Endodermal cell (in vitro differentiated cells): ENCODE data around the gene NR1I3. TPM values are rescaled to one million over a fixed set of nuclear protein-coding genes. Genes with fewer than 3 reads are reported as not detected.

Source experiments
- DNase-seq: peaks from one replicate; pipeline ENCODE4 v3.0.0-alpha.2; 2017
- H3K27ac ChIP-seq: 2 replicates; pipeline ENCODE4 v1.5.1; 2013; ENCODE audit warnings: mild to moderate bottlenecking, low read depth, low read length, moderate library complexity
- H3K27me3 ChIP-seq: 2 replicates; pipeline ENCODE4 v1.6.1; 2013; ENCODE audit warnings: mild to moderate bottlenecking, low read length, moderate library complexity; ENCODE audit not compliant: insufficient read depth, control insufficient read depth, poor library complexity, severe bottlenecking
- H3K36me3 ChIP-seq: 2 replicates; pipeline ENCODE4 v1.7.0; 2013; ENCODE audit warnings: mild to moderate bottlenecking, low read length, moderate library complexity; ENCODE audit not compliant: control insufficient read depth, insufficient read depth
- H3K4me1 ChIP-seq: one replicate; pipeline ENCODE4 v1.7.0; 2013; ENCODE audit warnings: low read length; ENCODE audit not compliant: control insufficient read depth, insufficient read depth
- H3K4me3 ChIP-seq: 2 replicates; pipeline ENCODE4 v1.5.1; 2013; ENCODE audit warnings: mild to moderate bottlenecking, low read length, moderate library complexity
- H3K9ac ChIP-seq: 2 replicates; pipeline ENCODE4 v1.6.1; 2013; ENCODE audit warnings: mild to moderate bottlenecking, low read length, moderate library complexity; ENCODE audit not compliant: poor library complexity, severe bottlenecking; ENCODE audit errors: extremely low read depth
- H3K9me3 ChIP-seq: 2 replicates; pipeline ENCODE4 v1.6.1; 2013; ENCODE audit warnings: mild to moderate bottlenecking, low read length, moderate library complexity; ENCODE audit not compliant: control insufficient read depth
- H3K27ac Mint-ChIP-seq: 2 replicates; pipeline ENCODE4 v1.8.0; 2020; ENCODE audit warnings: mixed read lengths
- H3K27me3 Mint-ChIP-seq: 2 replicates; pipeline ENCODE4 v1.8.0; 2021; ENCODE audit warnings: mild to moderate bottlenecking, mixed read lengths; ENCODE audit not compliant: insufficient read depth
- H3K36me3 Mint-ChIP-seq: 2 replicates; pipeline ENCODE4 v1.8.0; 2020; ENCODE audit warnings: low read depth, mixed read lengths
- H3K4me1 Mint-ChIP-seq: 2 replicates; pipeline ENCODE4 v1.8.0; 2020; ENCODE audit warnings: mixed read lengths
- H3K4me3 Mint-ChIP-seq: 2 replicates; pipeline ENCODE4 v1.8.0; 2020; ENCODE audit warnings: mild to moderate bottlenecking, moderate library complexity, mixed read lengths
- H3K9me3 Mint-ChIP-seq: 2 replicates; pipeline ENCODE4 v1.8.0; 2020; ENCODE audit warnings: mild to moderate bottlenecking, mixed read lengths
- WGBS, 2 experiments: methylation state at CpG; one replicate each; pipeline versions ENCODE4 v1.1.5 to v1.1.7; 2013; ENCODE audit warnings: missing lambda C conversion rate in 2 of 2, mixed read lengths in 1 of 2; ENCODE audit not compliant: insufficient coverage in 1 of 2, insufficient read length in 1 of 2; 5-methylcytosine and 5-hydroxymethylcytosine counted together
- total RNA-seq, 2 donors: library from RNA; stranded (reverse); fragmentation: NEBNext Ultra II Directional in 1 of 2; extraction: Animal tissue kit (Norgen Biotek cat#: 25700) in 1 of 2; gene quantifications; 2 replicates in 1 of 2; 3 replicates in 1 of 2; pipeline ENCODE4 v1.2.1, GENCODE V29; 2021
- TF ChIP-seq, protein P1 (sequence below): fragments of 200-600 bp; sonication (generic); conservative IDR thresholded peaks from 2 replicates; pipeline ENCODE4 v1.5.0; 2021; ENCODE audit warnings: antibody characterized with exemption, mild to moderate bottlenecking

Gene NR1I3
- total RNA-seq, 2 donors from 2014 or later: not detected

DNA sequence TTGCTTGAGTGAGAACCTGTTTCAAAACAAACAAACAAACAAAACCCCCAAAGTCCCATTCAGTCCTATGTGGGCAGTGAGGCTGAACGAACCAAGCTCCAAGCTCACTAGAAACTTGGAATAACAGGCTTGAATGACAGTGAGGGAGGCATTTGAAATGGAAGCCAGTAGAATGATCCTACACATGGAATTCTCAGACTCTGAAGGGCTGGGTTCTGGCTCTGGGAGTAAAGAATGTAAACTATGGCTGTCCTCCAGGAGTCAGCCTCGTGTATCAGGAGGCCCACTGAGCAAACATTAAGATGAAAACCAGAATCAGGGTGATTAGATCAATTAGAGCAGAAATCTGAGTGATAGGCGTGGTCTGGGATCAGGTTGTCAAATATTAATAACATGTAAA, 35.4 kb upstream of the NR1I3 start:
- Histone ChIP-seq H3K27me3 (no peaks in the 10 kb centered on the region), H3K27ac (no peak overlapping the region), H3K9ac (no peak overlapping the region), H3K9me3 (no peaks in the 10 kb centered on the region), H3K4me1 (peaks cover 2% of the 10 kb centered on the region), H3K4me3 (no peak overlapping the region), H3K36me3 (no peaks in the 10 kb centered on the region)
- Mint-ChIP-seq H3K9me3 (no peaks in the 10 kb centered on the region), H3K4me1 (peaks cover 7% of the 10 kb centered on the region), H3K27ac (no peak overlapping the region), H3K4me3 (no peak overlapping the region), H3K36me3 (no peaks in the 10 kb centered on the region), H3K27me3 (peaks cover 19% of the 10 kb centered on the region)
- TF ChIP-seq, protein P1, sequence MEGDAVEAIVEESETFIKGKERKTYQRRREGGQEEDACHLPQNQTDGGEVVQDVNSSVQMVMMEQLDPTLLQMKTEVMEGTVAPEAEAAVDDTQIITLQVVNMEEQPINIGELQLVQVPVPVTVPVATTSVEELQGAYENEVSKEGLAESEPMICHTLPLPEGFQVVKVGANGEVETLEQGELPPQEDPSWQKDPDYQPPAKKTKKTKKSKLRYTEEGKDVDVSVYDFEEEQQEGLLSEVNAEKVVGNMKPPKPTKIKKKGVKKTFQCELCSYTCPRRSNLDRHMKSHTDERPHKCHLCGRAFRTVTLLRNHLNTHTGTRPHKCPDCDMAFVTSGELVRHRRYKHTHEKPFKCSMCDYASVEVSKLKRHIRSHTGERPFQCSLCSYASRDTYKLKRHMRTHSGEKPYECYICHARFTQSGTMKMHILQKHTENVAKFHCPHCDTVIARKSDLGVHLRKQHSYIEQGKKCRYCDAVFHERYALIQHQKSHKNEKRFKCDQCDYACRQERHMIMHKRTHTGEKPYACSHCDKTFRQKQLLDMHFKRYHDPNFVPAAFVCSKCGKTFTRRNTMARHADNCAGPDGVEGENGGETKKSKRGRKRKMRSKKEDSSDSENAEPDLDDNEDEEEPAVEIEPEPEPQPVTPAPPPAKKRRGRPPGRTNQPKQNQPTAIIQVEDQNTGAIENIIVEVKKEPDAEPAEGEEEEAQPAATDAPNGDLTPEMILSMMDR: no peak
- DNase-seq: no peak
- WGBS, 2 experiments: 68 to 85% methylated on average over 3 of the region's 3 CpGs

DNA sequence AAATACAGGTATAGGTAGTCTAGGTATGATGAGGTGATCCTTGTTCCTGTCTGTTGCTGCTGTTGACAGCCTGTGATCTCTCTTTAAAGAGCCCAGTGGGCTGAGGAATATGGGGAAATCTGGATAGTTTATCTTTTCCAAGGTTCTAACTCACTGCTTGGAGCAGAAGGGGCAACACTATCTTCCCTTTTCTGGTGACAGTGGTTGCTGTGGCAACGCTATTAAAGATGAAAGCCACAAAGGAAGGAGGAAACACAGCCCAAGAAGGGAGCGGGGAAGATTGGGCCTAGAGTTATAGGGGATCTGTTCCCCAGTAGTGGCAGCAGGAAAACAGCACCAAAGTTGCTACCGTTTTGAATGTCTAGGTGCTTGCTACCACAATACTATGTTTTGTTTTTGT, 29.3 kb upstream of the NR1I3 start:
- Mint-ChIP-seq H3K36me3 (no peaks in the 10 kb centered on the region), H3K9me3 (no peaks in the 10 kb centered on the region), H3K4me3 (no peak overlapping the region)

GRCh38 chr1:161266836-161267235, 28.8 kb upstream of the NR1I3 start:
- H3K4me3 Mint-ChIP-seq: no peak overlapping the region
- H3K27ac ChIP-seq: no peak overlapping the region
- TF ChIP-seq, protein P1: no peak

More for the DNA sequence above, 29.3 kb upstream of the NR1I3 start:
- Histone ChIP-seq H3K36me3 (no peaks in the 10 kb centered on the region), H3K9me3 (no peaks in the 10 kb centered on the region), H3K27ac (no peak overlapping the region), H3K27me3 (no peaks in the 10 kb centered on the region), H3K4me3 (no peak overlapping the region), H3K4me1 (peaks cover 9% of the 10 kb centered on the region), H3K9ac (no peak overlapping the region)
- Mint-ChIP-seq H3K27ac (no peak overlapping the region), H3K4me1 (peaks cover 15% of the 10 kb centered on the region), H3K27me3 (peaks cover 15% of the 10 kb centered on the region)
- TF ChIP-seq, protein P1: no peak
- WGBS, 2 experiments: 84 to 95% methylated on average over 3 of the region's 3 CpGs
- DNase-seq: no peak

More at GRCh38 chr1:161266836-161267235, 28.8 kb upstream of the NR1I3 start:
- Histone ChIP-seq H3K9ac (no peak overlapping the region), H3K4me1 (peaks cover 9% of the 10 kb centered on the region), H3K36me3 (no peaks in the 10 kb centered on the region), H3K4me3 (no peak overlapping the region), H3K9me3 (no peaks in the 10 kb centered on the region), H3K27me3 (no peaks in the 10 kb centered on the region)
- H3K27me3 Mint-ChIP-seq: peaks cover 17% of the 10 kb centered on the region
- DNase-seq: no peak
- no peaks in the 10 kb centered on the region for H3K9me3 Mint-ChIP-seq
- peak overlapping the region; percentile 45 for H3K27ac Mint-ChIP-seq
- WGBS, 2 experiments: 89% methylated on average over 2 of the region's 2 CpGs; no CpG with 5 or more reads in 1 of the 2 experiments
- no peaks in the 10 kb centered on the region for H3K36me3 Mint-ChIP-seq
- peaks cover 16% of the 10 kb centered on the region for H3K4me1 Mint-ChIP-seq
